ELR (cell line): ENCODE measurements around the gene NECAB3.

Experiments
- DNase-seq: peaks from one replicate; pipeline ENCODE4 v3.0.0-alpha.2; 2015; ENCODE audit warnings: low read depth

Gene NECAB3

GRCh38 chr20:33664085-33664761 lies 10.0 kb downstream of the NECAB3 start:
- no peak for DNase-seq

GRCh38 chr20:33663161-33664084 lies 10.8 kb downstream of the NECAB3 start:
- DNase-seq, result peak; percentile 87

GRCh38 chr20:33662172-33662571 lies 12.1 kb downstream of the NECAB3 start, which contains the start of gene C20orf144:
C20orf144 (plus strand) TSS chr20:33662327; CDS start chr20:33662346, 19 bp downstream.
- no peak for DNase-seq

- DNase-seq, result no peak
Observed at GRCh38 chr20:33660685-33661058, 13.6 kb downstream of the NECAB3 start.

- DNase-seq, result no peak
Observed at GRCh38 chr20:33660035-33660684, 14.1 kb downstream of the NECAB3 start.

GRCh38 chr20:33659341-33660034 lies 14.7 kb downstream of the NECAB3 start:
- no peak for DNase-seq

- DNase-seq, result no peak
Observed at GRCh38 chr20:33658929-33659328, 15.3 kb downstream of the NECAB3 start.

GRCh38 chr20:33658510-33658909 lies 15.7 kb downstream of the NECAB3 start:
- no peak for DNase-seq

GRCh38 chr20:33657704-33658095 lies 16.5 kb downstream of the NECAB3 start:
- DNase-seq, result no peak

- no peak for DNase-seq
Observed at GRCh38 chr20:33656783-33657703, 17.2 kb downstream of the NECAB3 start.

GRCh38 chr20:33656010-33656782 lies 18.0 kb downstream of the NECAB3 start:
- no peak for DNase-seq

GRCh38 chr20:33655164-33655563 lies 19.1 kb downstream of the NECAB3 start:
- no peak for DNase-seq

- no peak for DNase-seq
Observed at GRCh38 chr20:33654680-33655161, 19.5 kb downstream of the NECAB3 start.

- no peak for DNase-seq
Observed at GRCh38 chr20:33653900-33654596, 20.2 kb downstream of the NECAB3 start.

- DNase-seq, result peak; percentile 80
Observed at GRCh38 chr20:33653218-33653899, 20.9 kb downstream of the NECAB3 start.

- no peak for DNase-seq
Observed at GRCh38 chr20:33651562-33652048, 22.6 kb downstream of the NECAB3 start.

- DNase-seq, result no peak
Observed at GRCh38 chr20:33650753-33651561, 23.3 kb downstream of the NECAB3 start.
